Activated CD8-positive, alpha-beta memory T cell treated with anti-CD3 and anti-CD28 coated beads, Interleukin-2, amount 10 ng/mL, durations not matched to agents 7 days and 5 days (primary cell): ENCODE data around the gene PYGM. TPM values are rescaled to one million over a fixed set of nuclear protein-coding genes. Genes with fewer than 3 reads are reported as not detected.
A peak's percentile ranks its signal among the peaks of the same experiment; 100 is the strongest.

Experiments used
- ATAC-seq: fragments of 150-1000 bp; cut with Tn5 transposase; one replicate; pipeline ENCODE4 v1.10.0; 2021; ENCODE audit warnings: moderate library complexity
- CTCF ChIA-PET: fragments of 350-600 bp; sonication (Branson Sonifier 250); formaldehyde crosslinking; loops from one replicate; lab custom pipeline; 2021; ENCODE audit warnings: antibody characterized with exemption; lab: Charles Lee
- DNase-seq: peaks from one replicate; pipeline ENCODE4 v3.0.0-alpha.2; 2020
- H3K27ac Mint-ChIP-seq: one replicate; pipeline ENCODE4 v1.8.0; 2021; ENCODE audit warnings: mild to moderate bottlenecking, mixed read lengths
- H3K27me3 Mint-ChIP-seq: one replicate; pipeline ENCODE4 v1.8.0; 2021; ENCODE audit warnings: mixed read lengths
- H3K36me3 Mint-ChIP-seq: one replicate; pipeline ENCODE4 v1.8.0; 2021; ENCODE audit warnings: mild to moderate bottlenecking, mixed read lengths
- H3K4me1 Mint-ChIP-seq: one replicate; pipeline ENCODE4 v1.8.0; 2021; ENCODE audit warnings: mixed read lengths
- H3K4me3 Mint-ChIP-seq: one replicate; pipeline ENCODE4 v1.8.0; 2021; ENCODE audit warnings: mild to moderate bottlenecking, moderate library complexity, mixed read lengths
- H3K9me3 Mint-ChIP-seq: one replicate; pipeline ENCODE4 v1.8.0; 2022; ENCODE audit warnings: low read depth, mixed read lengths
- total RNA-seq, 2 experiments: library from RNA; stranded (reverse); gene quantifications; one replicate each; pipeline ENCODE4 v1.2.3, GENCODE V29; 2021

PYGM gene
- total RNA-seq, 2 experiments from 2014 or later, result 2.0 to 3.2 TPM

- Mint-ChIP-seq H3K27me3 (no peaks in the 10 kb centered on the region), H3K9me3 (no peaks in the 10 kb centered on the region), H3K36me3 (peaks cover 2% of the 10 kb centered on the region), H3K4me3 (no peak overlapping the region), H3K4me1 (no peaks in the 10 kb centered on the region), H3K27ac (peak overlapping the region; percentile 28)
- ATAC-seq, result peak; percentile 63
- peak; percentile 65 for DNase-seq
- CTCF ChIA-PET, result interaction anchor here (1.0 to 4.1 kb wide), 9 partner anchors 9 to 60 kb away, joined by 3 to 19 read pairs (median 5); partner anchors contain the start of genes CDC42BPG and RASGRP2
Measured at GRCh38 chr11:64787526-64788320, 27.9 kb upstream of the PYGM start.

DNA sequence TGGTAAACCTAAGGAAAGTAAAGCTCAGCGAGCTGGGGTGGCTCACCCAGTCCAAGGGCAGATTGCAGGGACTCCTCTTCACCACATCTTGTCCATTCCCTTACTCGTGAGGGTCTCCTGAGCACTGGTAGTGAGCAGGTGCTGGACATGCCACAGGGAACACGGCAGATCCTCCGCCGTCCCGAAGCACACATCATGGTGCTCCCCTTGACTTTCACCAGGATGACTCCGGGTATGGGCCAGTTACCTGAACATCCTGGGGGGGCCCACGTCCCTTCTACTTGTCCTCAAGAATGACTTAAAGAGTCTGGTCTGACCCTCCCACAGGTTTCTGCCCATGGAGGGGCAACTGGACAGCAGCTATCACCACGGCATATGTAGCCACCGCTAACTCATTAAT lies 26.5 kb upstream of the PYGM start:
- no peaks in the 10 kb centered on the region for H3K27me3 Mint-ChIP-seq
- CTCF ChIA-PET, result interaction anchor here (0.7 to 4.1 kb wide), 7 partner anchors 10 to 740 kb away, joined by 3 to 19 read pairs (median 4); partner anchors contain the start of genes CDC42BPG and RASGRP2
- H3K4me3 Mint-ChIP-seq, result no peak overlapping the region
- H3K27ac Mint-ChIP-seq, result no peak overlapping the region
- ATAC-seq (no peak), DNase-seq (no peak)
- H3K36me3 Mint-ChIP-seq, result peaks cover 2% of the 10 kb centered on the region
- H3K4me1 Mint-ChIP-seq, result no peaks in the 10 kb centered on the region
- H3K9me3 Mint-ChIP-seq, result no peaks in the 10 kb centered on the region

GRCh38 chr11:64784813-64785581 lies 25.2 kb upstream of the PYGM start:
- DNase-seq (no peak), ATAC-seq (no peak)
- Mint-ChIP-seq H3K27ac (no peak overlapping the region), H3K4me3 (no peak overlapping the region), H3K27me3 (no peaks in the 10 kb centered on the region), H3K36me3 (peaks cover 6% of the 10 kb centered on the region), H3K9me3 (no peaks in the 10 kb centered on the region), H3K4me1 (peaks cover 10% of the 10 kb centered on the region)
- CTCF ChIA-PET, result interaction anchor here (1.0 to 4.1 kb wide), 4 partner anchors 41 to 229 kb away, joined by 4 to 19 read pairs (median 8); partner anchors contain the start of genes ARL2, CDC42BPG and RASGRP2

DNA sequence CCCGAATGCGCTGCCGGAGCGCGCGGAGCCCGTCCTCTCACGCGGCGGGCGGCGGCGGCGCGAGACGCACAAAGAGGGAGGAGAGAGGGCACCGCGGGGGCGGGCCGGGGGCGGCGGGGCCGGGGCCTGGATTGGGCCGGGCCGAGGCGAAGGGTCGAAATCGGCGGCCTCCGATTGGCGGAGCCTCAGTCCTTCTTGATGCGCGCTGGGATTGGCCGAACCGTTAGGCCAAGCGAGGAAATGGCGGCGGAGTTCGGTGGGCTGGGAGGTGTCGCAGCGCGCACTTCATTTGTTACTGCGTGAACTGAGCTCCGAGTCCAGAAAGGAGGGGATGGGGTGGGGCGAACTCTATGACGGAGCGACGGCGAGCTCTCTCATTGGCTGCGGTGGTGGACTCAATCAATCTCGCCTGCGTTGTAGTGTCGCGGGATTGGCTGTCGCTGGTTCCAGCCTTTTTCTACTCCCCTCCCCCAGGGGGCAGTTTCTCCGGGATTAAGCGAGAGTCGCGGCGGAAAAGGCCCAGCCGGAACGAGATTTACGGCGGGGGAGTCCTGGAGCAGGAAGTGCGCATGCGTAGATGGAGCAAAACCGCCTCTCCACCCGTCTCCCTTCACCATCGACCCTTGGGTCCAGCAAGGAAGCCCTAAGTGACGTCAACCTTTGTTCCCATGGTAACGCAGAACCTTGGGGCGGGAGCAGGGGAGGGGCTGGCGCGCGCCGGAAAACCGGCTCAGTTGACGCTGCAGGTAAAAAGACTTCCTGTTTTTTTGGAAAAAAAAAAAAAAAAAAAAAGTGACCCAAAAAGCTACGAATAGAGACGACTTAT lies 18.9 kb upstream of the PYGM start, which contains the start of gene SF1:
Gene SF1, minus strand, starts transcription at position 70 of the 826 bp plus-strand sequence. CDS start 150 bp downstream, outside the sequence.
- no peaks in the 10 kb centered on the region for H3K9me3 Mint-ChIP-seq
- ATAC-seq (peak; percentile 88), DNase-seq (peak; percentile 100)
- peak within 1 kb of the TSS; percentile 98 for H3K27ac Mint-ChIP-seq
- peaks cover 41% of the 10 kb centered on the region for H3K36me3 Mint-ChIP-seq
- H3K27me3 Mint-ChIP-seq, result peaks cover 3% of the 10 kb centered on the region
- CTCF ChIA-PET, result interaction anchor here (0.7 to 6.5 kb wide), 18 partner anchors 8 to 762 kb away, joined by 3 to 66 read pairs (median 4); partner anchors contain the start of gene RASGRP2
- H3K4me1 Mint-ChIP-seq, result peaks cover 56% of the 10 kb centered on the region
- peak within 1 kb of the TSS; percentile 97 for H3K4me3 Mint-ChIP-seq

DNA sequence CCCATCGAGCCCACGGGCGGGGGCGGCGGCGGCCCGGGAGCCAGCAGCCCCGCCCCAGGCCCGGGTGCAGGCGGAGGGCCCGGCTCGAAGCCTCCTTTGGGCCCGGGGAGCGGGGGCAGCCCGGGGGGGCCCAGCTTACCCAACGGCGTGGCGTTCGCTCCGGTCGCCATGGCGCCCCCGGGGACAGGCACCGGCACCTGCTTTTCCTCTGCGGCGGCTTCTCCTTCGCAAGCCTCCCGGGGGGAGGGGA lies 18.4 kb upstream of the PYGM start:
- ATAC-seq (no peak), DNase-seq (no peak)
- H3K27ac Mint-ChIP-seq, result peak overlapping the region; percentile 98
- peaks cover 3% of the 10 kb centered on the region for H3K27me3 Mint-ChIP-seq
- H3K36me3 Mint-ChIP-seq, result peaks cover 46% of the 10 kb centered on the region
- CTCF ChIA-PET, result interaction anchor here (0.9 to 6.5 kb wide), 11 partner anchors 8 to 332 kb away, joined by 3 to 66 read pairs (median 4); partner anchors contain the start of gene RASGRP2
- H3K4me3 Mint-ChIP-seq, result peak overlapping the region; percentile 87
- peaks cover 61% of the 10 kb centered on the region for H3K4me1 Mint-ChIP-seq
- no peaks in the 10 kb centered on the region for H3K9me3 Mint-ChIP-seq

DNA sequence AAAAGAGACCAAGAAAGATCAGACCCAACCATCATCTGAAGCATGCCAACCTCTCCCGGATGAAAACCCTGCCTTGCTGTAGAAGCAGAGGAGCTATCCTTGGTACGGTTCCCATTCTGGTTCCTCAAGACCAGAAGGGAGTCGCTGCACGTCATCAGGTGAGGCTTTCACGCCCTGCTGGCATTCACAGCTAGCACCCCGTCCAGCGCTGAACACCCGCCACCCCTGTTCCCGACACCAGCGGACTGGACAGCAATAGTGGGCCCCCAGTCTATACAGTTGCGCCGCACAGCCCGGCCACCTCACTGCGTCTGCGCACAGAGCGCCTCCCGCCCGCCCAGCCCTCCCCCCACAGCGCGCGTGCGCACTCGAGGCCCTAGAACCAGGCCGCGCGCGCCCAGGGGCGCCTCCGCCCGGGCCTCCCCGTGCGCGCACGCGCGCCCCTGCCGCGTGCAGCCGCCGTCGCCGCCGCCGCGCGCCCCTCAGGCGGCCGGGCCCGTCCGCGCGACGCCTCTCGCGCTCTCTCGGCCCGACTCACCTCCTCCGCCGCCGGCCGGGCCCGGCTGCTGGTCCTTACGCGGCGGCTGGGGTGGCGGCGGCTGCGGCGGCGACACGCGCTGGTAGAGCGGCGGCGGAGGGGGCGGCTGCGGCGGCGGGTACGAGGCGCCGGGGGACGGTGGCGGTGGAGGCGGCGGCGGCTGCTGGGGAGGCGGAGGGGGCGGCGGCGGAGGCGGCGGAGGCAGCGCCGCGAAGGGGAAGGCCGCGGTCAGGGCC lies 17.9 kb upstream of the PYGM start:
- peaks cover 3% of the 10 kb centered on the region for H3K27me3 Mint-ChIP-seq
- H3K27ac Mint-ChIP-seq, result peak overlapping the region; percentile 73
- H3K4me1 Mint-ChIP-seq, result peaks cover 66% of the 10 kb centered on the region
- DNase-seq, result peak; percentile 86
- CTCF ChIA-PET, result interaction anchor here (0.6 to 6.5 kb wide), 8 partner anchors 9 to 33 kb away, joined by 3 to 66 read pairs (median 4); partner anchors contain the start of genes PYGM and RASGRP2
- peak; percentile 13 for ATAC-seq
- no peaks in the 10 kb centered on the region for H3K9me3 Mint-ChIP-seq
- H3K36me3 Mint-ChIP-seq, result peaks cover 51% of the 10 kb centered on the region
- peak overlapping the region; percentile 97 for H3K4me3 Mint-ChIP-seq

DNA sequence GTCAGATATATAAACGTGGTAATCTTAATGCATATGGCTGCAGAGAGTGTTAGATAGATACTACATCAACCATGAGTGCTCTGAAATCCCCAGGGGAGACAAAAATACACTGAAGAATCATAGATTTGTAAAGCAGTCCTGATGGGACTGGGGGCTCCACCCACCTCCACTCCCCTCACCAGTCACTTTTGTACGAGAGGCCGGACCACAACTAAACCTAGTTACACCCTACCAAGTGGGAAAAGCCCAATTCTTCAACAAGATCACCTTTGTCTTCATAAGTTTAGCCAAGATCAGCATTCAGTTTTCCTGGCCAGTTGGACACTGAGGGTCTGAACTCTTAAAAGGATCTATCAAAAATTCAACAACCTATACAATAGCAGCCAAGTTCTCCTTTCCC lies 17.1 kb upstream of the PYGM start:
- DNase-seq, result no peak
- H3K36me3 Mint-ChIP-seq, result peaks cover 59% of the 10 kb centered on the region
- ATAC-seq, result no peak
- peaks cover 3% of the 10 kb centered on the region for H3K27me3 Mint-ChIP-seq
- peak overlapping the region; percentile 97 for H3K4me3 Mint-ChIP-seq
- peaks cover 74% of the 10 kb centered on the region for H3K4me1 Mint-ChIP-seq
- peak overlapping the region; percentile 73 for H3K27ac Mint-ChIP-seq
- no peaks in the 10 kb centered on the region for H3K9me3 Mint-ChIP-seq
- CTCF ChIA-PET, result interaction anchor here (0.7 to 6.5 kb wide), 8 partner anchors 9 to 124 kb away, joined by 3 to 66 read pairs (median 4); partner anchors contain the start of genes PYGM and RASGRP2

DNA sequence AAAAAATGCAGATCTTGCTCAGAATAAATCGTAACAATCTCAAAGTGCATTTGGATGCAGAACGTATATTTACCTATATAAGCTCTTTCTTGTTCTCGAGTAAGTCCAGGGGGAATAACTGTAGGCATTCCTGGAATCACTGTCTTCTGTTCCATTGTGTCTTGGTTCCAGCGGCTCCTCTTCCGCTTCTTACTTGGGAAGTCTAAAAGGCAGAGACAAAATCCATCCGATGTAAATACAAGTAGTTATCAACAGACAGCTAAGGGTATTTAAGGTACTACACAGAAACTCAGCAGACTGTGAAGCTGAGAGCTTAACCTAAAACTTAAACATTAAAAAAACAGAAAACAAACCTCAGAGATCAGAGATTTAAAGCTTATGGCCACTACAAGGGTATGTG lies 16.7 kb upstream of the PYGM start:
- CTCF ChIA-PET, result interaction anchor here (1.0 to 6.5 kb wide), 5 partner anchors 10 to 124 kb away, joined by 3 to 66 read pairs (median 4); partner anchors contain the start of gene RASGRP2
- Mint-ChIP-seq H3K27me3 (peaks cover 3% of the 10 kb centered on the region), H3K4me1 (peaks cover 78% of the 10 kb centered on the region), H3K36me3 (peaks cover 62% of the 10 kb centered on the region), H3K4me3 (peak overlapping the region; percentile 97), H3K27ac (peak overlapping the region; percentile 73), H3K9me3 (no peaks in the 10 kb centered on the region)
- ATAC-seq, result no peak
- no peak for DNase-seq

GRCh38 chr11:64774144-64774543 lies 14.4 kb upstream of the PYGM start:
- Mint-ChIP-seq H3K4me3 (no peak overlapping the region), H3K9me3 (no peaks in the 10 kb centered on the region), H3K4me1 (peaks cover 72% of the 10 kb centered on the region), H3K36me3 (peaks cover 79% of the 10 kb centered on the region), H3K27me3 (peaks cover 3% of the 10 kb centered on the region), H3K27ac (peak overlapping the region; percentile 24)
- ATAC-seq (no peak), DNase-seq (no peak)
- CTCF ChIA-PET, result interaction anchor here (1.0 to 6.5 kb wide), 4 partner anchors 10 to 86 kb away, joined by 3 to 66 read pairs (median 16); partner anchors contain the start of genes PYGM and RASGRP2

DNA sequence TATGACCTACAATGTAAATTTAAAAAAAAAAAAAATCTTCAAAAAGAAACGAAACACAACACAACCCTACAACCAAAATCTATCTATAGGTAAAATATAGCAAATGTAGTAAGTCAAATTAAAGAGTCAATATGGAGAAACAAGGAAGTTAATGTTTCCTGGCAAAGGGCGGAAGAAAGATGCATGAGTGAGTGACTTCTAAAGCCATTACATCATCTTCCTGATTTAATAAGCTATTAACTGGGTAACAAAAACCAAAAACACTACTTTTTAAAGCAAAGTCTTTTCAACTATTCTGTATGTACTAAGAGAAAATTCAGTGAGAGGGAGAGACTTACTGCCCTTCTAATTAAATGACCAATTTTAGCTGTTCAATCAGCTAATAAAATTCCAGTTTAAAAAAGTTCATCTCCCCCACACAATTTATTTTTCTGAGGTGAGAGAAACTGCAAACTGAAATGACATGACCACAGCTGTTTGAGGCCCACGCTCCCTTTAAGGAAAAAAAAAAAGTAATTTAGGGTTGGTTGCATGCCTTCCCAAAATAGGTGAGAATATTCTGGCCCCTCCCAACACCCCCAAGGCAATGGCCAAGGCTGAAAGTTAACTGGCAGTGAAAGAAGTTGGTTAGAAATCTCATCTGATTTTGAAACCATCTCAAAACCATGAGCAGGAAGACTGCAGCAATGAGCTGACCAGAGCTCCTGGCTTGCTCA lies 12.7 kb upstream of the PYGM start:
- CTCF ChIA-PET, result interaction anchor here (0.6 to 14.7 kb wide), 5 partner anchors 9 to 1662 kb away, joined by 3 to 294 read pairs (median 10); partner anchors contain the start of genes PYGM and RASGRP2
- Mint-ChIP-seq H3K4me3 (peak overlapping the region; percentile 28), H3K4me1 (peaks cover 85% of the 10 kb centered on the region), H3K9me3 (no peaks in the 10 kb centered on the region), H3K36me3 (peaks cover 95% of the 10 kb centered on the region), H3K27ac (peak overlapping the region; percentile 79), H3K27me3 (no peaks in the 10 kb centered on the region)
- ATAC-seq, result no peak
- no peak for DNase-seq

DNA sequence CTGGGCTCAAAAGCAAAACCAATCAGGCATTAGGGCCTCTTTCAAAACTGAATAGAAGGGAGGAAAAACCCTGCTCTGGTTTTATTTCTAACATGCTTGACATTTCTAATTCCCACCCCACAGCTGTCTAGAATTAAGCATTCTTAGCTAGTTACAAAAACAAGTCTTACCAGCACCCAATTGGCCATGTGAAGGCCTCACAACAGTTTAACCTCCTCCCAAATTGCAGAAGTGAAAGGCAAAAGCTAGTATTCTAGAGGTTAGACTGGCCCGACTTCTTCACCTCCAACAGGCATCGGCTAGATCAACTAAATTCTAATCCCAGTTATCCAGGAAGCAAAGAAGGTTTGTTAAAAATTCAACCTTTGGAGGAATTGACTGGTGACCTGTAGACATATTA lies 12.1 kb upstream of the PYGM start:
- no peak for DNase-seq
- Mint-ChIP-seq H3K4me3 (no peak overlapping the region), H3K4me1 (peaks cover 85% of the 10 kb centered on the region), H3K9me3 (no peaks in the 10 kb centered on the region), H3K36me3 (peaks cover 94% of the 10 kb centered on the region), H3K27me3 (no peaks in the 10 kb centered on the region), H3K27ac (peak overlapping the region; percentile 79)
- CTCF ChIA-PET, result interaction anchor here (1.6 to 14.7 kb wide), 3 partner anchors 8 to 29 kb away, joined by 10 to 294 read pairs (median 11); partner anchors contain the start of genes PYGM and RASGRP2
- no peak for ATAC-seq
